ENCODE results near the gene TNS3.

Gene TNS3

DNA sequence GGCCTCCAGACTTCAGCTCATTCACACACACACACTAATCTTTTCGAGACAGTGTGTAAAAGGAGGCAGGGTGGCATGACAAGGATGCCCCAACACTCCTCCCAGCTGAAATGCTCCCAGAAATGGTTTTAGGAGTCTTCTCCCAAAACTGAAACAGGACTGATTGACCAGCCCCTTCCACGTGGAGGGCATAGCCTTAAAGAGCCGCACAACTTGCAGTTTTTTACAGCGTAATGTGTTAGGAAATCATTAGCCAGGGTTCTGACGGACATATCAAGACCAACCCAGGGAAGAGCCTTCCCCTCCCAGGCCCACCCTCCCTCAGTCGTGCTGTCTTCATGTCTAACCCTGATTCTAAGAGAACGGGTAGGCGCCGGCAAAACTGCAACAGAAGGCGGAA, 224.6 kb downstream of the TNS3 start:
- no peak for DNase-seq

DNA sequence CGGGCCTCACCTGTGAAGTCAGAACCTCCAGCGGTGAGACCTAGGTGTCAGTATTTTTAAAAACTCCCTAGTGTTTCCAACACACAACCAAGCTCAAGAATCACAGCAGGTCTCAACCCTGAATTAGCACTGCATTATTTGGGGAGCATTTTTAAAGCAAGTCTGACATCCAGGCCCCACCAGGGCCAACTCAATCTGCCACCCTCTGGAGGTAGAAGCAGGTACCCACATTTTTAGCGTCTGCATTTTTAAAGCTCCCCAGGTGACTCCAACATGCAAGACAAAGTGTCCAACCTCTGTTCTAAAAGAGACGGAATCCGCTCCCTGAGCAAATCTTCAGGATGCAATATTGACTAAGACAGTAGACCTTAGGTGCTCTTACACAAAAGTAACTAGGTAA, 225.7 kb downstream of the TNS3 start:
- DNase-seq = no peak

DNA sequence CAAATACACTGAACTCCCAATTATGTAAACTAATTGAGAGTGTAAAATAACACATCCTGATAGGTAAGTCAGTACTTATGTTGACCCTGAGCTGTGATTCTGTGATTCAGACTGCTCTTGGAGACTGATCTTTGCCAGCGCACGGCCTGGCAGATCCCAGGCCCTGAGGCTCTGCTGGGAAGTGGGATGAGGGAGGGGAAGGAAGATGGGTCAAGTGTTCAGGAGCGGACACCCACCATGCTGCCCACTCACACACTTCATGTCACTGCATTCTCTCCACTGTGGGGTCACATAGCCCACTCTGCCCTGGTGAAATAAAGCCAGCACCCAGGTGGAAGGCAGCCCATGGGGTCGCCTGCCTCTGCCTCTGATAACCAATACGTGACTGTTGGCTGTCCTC, 226.2 kb downstream of the TNS3 start:
- DNase-seq = no peak

DNA sequence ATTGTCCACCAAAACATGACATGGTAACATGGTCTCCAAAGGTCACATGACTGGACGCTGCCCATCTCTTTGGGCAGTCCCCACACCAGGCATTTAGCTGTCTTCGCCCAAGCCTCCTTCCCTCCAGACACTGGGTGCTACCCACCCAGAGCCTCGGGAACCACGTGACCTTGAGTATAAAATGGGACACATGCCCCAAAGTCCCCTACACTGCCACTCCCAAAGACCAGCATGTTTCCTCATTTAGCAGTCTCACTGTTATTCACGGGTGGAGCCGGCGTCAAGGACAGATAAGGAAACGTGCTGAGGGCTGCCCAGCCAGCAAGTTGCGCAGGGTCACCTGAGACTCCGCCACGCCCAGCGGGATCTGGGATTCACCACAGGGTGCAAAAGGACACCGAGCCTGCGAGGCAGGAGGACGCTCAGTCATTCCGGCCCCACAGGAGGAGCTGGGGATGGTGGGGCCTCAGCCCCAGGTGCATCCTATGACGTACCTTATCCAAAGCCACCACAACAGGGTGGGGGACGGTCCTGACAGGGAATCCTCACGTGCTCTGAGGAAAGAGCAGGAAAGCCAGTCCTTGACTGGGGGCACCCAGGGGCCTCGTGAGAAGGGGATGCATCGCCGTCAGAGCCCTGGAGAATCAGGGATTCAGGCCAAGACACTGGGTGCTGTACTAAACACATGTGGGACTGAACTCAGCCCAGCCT, 226.9 kb downstream of the TNS3 start:
- DNase-seq = no peak

DNA sequence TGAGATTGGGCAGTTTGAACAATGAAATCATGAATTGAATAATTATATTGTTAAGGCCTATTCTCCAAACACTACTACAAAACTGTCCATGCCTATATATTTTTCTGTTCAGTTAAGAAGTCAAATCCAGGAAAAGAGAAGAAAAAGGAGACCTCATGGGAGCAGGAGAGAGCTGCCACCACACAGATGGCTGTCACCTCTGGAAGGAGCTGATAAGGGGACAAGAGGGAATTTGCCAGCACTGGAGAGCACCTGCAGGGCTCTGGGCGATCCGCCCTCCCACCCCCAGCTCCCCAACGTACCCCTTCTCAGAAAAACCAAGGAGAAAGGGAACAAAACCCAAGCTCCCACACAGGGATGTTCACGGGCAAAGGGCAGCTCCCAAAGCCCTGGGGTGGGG, 227.8 kb downstream of the TNS3 start:
- DNase-seq = no peak

DNA sequence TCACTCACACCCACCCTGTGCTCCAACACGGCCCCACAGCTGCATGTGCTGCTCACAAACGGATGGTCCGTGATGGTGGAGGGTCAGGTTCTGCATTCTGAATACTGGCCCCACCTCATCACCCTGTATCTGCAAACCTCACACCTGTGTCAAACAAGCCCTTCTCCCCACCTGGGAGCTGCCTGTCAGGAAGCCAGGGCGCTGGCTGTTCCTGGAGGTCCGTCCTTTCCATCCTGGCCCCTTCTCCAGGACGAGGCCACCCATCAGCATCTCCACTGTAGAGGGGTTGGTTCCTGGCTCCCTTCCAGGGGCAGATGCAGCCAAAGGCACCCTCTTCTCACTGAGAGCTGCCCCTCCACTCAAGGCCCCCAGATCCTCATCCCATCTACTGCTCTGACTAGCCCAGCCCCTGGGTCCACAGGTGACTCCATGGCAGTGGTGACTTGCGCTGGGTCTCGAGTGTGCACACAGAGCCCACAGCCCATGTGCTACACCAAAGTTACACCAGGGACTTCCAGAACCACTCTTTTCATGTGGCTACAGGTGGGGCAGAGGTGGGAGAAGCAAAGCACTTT, 229.4 kb downstream of the TNS3 start:
- no peak for DNase-seq

DNA sequence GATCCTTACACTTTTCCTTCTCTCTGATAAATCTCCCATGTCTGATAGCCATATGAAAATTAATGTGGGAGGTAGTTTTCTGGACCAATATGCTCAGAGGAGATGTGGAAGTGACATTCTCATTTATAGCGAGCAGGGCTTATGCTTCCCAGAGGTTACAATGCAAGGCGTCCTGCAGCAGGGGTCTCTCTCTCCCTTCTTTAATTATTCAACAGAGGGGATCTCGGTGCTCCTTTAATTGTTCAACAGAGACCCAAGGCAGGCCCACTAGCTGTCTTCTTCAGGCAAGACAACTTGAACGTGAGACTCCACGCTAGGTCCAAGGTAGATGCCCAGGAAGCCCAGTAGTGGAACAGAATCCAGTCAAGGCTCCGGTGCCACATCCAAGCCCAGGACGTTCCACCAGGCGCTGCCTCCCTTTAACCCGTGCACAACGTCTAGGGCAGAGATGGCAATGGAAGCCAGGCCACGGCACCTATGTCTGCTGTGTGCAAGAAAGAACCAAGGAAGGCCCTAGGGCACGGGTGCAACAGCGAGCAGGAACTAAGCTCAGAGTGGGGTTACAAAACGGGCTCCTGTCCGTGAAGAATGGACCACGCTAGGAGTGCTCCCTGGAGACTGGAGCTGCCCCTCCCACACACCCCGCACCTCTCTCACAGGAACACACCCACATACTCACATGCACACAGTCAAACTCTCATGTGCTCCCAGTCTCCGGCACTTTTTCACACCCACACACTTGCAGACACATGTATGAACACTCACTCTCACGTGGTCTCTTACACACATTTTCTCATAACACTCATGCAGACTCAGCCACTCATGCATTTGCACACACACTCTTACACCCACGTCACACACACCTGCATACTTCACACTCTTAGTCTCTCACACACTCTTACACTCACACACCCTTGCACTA, 230.4 kb downstream of the TNS3 start:
- DNase-seq = no peak

DNA sequence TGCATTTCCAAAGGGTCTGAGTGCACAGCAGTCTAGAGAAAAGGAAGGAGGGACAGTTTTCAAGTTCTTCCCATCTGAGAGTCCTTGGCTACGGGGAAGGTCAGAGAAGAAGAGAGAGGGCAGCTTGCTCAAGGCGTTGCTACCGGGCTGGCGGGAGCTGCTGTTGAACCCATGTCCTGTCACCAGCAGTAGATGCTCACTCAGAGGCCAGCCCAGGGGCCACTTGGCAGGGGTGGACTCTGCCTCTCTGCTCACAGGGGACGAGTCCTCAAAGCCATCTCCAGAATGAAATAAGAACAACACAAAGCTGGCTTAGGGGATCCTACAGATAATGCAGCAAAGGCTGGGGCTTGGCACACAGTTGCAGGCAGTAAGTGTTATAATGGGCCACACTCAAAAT, 231.5 kb downstream of the TNS3 start:
- DNase-seq = no peak

DNA sequence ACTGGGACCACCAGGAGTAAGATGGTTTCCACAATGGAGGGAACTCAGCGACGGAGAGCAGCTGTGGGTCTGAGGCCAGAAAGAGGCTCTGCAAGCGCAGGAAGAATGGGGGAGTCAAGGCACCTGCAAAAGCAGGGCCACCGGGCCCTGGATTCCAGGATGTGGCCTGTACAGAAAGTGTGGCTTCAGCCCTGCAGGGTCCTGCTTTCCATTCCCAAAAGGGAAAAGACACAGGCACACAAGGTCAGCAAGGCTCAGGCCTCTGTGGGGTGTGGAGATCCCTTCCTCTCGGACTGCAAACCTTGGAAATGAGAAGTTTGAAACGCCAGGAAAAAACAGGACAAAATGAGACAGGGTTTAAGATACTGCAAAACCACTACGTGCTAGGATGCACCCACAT, 232.5 kb downstream of the TNS3 start:
- DNase-seq = no peak

DNA sequence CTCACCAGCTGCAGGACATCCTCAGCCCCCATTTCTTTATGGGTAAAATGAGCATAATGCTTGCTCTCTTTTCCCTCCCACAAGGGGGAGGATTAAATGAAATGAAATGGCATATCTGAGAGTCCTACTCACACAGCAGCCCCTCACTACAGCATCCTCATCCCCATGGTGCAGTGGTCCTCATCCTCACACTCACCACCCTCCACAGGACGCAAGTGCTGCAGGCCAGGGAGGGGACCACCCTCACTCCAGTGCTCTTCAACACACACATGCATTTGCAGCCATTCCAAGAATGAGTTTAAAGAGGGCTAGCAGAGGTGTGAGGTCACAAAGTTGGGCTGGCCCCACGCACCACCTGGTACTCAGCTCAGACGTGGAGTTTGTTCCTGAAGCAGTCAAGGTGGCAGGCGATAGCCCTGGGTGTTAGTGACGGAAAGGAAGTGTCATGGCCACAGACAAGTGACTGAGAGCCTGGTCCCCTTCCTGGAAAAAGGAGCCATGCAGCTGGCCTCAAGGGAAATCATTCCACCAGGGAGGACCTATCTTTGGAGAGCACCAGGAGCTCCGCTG, 234.0 kb downstream of the TNS3 start:
- DNase-seq = no peak

DNA sequence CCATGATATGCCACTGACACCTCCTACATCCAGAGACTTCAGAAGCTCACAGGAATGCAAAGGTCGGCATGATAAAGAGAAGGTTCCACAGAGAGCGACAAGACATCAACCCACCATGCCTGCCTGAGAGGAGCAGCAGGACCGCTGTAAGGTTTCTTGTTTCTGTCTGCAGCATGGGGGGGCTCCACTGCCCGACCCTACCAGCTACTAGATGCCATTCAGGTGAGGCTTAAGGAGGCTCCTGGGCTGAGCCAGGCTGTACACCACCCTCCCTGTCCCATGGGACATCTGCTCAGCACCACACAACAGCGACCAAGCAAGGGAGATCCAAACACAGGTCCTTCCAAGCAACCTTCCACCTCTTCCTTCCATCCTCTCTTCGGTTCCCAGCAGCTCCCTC, 234.6 kb downstream of the TNS3 start:
- no peak for DNase-seq

DNA sequence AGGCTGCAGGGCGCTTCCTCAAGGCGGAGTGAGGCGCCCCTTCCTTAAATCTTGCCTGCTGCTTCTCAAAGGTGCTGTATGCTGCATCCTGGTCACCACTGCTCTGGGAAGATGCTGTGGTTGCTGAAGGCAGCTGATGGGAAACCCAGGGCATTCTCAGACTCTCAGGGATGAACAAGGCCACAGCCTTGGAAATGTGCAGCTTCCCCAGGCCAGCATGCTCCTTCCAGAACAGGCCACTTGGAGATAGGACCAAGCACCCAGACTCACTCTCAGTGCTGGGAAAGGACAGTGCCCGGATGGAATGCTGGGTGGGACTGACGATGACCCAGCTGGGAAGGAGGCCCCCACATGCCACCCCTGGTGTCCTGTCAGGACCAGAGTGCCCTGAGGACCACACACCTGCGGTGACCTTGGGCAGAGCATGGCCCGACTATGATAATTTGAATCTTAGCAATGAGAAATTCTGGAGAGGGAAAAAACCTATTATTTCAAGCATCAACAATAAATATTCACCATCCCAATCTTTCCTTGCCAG, 235.5 kb downstream of the TNS3 start:
- DNase-seq = no peak

DNA sequence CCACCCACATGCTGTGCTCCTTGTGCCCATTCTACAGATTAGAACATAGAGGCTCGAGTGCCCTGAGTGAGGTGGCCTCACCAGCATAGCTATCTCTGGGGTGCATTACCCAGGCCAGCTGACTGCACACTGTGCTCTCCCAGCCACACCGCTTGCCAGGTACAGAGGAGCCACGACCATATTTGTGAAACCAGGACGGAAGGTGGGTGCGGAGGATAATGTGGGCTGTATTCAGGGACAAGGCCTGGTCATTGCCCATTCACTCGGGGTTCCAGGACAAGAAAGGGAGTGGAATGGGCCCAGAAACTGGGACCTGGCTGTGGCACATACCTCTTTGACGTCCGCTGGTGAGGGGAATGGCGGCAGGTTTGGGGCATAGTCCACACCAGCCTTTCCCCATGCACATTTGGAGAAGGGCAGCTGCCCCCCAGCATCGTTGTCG, 236.0 kb downstream of the TNS3 start:
- no peak for DNase-seq

DNA sequence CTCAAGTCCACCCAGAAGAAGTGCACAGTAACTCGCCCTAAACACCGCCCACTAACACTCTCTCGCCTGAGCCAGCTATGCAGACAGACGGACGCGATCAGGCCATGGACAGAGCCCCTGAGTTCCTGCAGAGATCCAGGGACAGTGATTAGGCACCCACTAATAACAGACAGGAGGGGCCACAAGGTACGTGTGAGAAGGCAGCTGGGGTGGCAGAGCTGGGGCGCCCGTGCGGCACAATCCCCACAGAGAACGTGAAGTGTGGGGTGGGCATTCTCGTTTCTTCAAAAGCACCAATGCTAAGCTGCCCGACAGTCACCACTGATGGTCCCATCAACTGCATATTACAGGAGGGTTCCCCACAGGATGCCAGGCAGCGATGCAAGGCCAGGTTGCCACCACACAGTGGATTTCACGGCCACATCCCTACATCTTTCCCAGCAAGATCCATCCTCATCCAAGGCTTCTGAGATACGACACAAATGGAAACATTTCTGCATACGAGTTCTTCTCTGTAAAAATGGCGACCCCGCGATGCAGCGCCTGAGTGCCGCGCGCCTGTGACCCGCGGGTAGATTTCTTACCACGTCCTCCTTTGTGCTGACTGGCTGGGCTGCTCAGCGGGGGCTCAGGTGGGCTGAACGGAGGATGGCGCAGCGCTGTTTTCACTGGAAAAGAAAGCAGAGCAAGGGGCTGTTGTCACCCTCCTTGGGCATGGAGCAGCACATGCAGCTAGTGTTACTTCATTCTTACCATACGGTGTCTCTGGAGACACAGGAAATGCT, 237.5 kb downstream of the TNS3 start:
- no peak for DNase-seq

DNA sequence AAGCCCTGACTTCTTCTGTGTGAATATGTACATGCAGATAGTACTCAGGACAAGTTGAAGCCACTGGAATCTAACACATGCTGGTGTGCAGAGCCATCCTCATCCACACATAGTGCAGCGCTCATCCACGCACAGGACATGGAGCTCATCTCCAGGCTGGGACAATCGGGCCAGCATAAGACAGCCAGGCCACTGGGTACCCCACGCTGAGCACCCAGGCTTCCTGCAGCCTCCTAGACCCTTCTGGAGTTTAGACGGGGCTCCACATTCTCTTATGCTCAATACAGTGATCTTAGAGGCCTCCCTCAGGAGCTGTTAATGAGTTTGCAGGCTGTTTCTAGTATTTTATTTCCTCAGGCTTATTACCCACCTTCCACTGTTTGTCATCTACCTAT, 238.9 kb downstream of the TNS3 start:
- no peak for DNase-seq

DNA sequence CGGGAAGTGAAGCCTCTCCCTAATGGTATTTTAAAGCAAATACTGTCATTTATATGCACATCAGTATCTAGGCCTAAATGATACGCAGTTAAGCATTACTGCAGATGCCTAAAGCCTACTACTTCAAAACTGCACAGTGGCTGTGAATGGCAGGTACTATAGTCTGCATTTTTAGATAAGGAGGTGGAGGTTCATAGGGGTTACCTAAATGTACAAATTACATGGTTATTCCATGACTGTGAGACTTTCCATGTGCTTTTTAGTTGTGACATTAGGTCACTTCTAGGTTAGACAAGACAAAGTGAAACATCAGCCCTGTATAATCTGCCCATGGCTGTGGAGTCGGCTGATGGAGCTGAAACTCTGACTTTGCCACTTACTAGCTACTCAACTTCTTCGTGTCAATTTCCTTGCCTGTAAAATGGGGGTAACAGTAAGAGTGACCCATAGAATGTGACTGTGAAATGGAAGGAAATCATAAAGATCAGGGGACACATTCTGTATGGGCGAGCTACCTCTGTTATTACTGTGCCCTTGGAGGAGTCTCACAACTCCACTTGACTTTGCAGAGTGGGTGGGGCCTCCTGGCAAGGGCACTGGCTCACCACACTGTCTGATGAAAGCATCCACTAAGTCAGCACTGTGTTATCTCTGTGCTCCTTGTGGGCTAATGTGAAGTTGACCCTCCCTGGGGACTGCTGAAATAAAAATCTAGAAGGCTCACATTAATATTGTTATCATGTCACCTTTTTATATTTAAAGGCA, 239.4 kb downstream of the TNS3 start:
- DNase-seq = no peak

DNA sequence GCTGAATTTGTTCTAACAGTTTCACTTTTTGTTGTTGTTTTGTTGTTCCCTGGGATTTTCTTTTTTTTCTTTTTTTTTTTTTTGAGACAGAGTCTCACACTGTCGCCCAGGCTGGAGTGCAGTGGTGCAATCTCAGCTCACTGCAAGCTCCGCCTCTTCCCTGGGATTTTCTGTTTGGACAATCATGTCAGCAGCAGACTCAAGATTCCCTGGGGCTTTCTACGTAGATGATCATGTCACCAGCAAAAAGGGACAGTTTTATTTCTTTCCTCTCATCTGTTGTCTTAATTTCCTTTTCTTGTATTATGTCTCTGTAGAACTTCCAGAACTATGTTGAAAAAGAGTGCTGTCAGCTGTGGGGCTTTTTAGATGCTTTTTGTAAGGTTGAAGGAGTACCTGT, 241.4 kb downstream of the TNS3 start:
- DNase-seq = no peak

DNA sequence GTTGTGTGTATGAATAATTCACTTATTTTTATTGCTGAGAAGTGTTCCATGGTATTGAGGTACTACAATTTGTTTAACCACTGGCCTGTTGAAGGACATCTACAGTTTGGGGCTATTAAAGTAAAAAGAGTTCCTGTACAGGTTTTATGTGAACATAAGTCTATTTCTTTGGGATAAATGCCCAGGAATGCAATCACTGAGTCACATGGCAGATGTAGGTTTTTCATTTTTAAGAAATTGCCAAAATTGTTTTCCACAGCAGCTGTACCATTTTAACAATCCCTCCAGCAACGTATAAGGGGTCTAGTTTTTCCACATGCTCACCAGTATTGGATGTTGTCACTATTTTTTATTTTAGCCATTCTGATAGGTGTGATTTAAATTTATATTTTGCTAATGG, 243.9 kb downstream of the TNS3 start:
- DNase-seq = no peak

DNA sequence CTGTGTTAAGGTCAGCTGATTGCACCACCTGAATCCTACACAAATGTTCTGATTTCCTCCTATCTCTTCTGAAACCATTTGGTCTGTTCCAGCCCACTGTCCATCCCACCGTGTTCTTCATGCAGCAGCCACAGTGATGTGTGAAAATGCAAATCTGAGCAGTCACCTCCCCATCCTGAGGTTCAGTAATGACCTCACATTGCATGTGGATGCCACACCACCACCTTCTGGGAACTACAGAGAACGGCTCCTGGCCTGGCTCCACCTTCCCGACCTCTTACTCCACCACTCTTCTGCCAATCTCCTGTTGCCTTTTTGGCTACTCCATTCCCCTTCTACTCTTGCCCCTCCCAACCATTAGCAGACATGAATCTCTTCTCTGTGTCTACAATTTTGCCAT, 244.4 kb downstream of the TNS3 start:
- no peak for DNase-seq

DNA sequence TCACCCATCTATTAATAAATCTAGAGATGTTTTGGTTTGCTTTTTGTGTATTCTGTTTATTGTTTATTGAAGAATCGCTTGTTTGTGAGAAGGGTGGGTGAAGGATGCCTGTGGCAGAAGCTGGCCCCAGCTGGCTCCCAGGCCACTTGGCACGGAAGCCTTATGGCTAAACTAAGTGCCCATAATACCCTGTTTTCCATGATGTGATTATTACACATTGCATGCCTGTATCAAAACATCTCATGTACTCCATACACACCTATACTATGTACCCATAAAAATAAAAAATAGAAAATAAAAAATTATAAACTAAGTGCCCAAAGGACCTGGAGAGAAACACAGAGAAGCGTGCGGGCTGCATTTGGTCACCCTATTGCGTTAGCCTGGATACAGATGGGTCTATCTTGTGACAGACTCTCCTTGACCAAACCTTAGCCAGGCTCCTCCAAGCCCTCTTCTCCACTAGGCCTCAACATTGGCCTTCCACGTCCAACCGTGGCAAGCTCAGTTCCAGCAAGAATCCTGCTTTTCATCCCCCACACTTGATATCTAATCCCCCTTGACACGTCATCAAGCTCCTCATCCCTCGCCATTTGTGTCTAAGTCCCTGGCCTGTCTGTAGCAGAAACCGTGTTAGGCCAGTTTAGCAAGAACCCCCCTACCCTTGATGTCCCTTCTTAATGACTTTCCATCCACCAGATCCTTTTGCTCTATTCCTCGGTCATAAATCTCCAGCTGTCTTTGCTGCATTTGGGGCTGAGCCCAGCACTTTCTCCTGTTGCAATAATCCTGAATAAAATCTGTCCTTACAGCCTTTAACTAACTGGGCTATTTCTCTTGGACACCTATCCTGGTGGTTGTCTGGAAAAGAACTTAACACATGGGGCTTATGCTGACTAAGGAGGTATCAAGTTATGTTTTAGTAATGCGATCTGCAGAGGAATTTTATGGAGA, 245.2 kb downstream of the TNS3 start:
- no peak for DNase-seq

Measured in activated CD4-positive, alpha-beta T cell treated with anti-CD3 and anti-CD28 coated beads for 1 hour (primary cell).